Retinal pigment epithelial cell (primary cell): ENCODE results near the gene C12orf57.

Experiments used
- DNase-seq: peaks from one replicate; pipeline ENCODE4 v3.0.0-alpha.2; 2010; ENCODE audit warnings: low read depth
- H3K4me3 ChIP-seq: 2 replicates; pipeline ENCODE4 v1.5.1; 2011; ENCODE audit warnings: mild to moderate bottlenecking, low read length, control low read depth, moderate library complexity
- TF ChIP-seq, protein P1 (sequence below): conservative IDR thresholded peaks from 2 replicates; pipeline ENCODE4 v1.5.1; 2011; ENCODE audit warnings: low read depth, low read length, control low read depth, inconsistent platforms

The C12orf57 gene

DNA sequence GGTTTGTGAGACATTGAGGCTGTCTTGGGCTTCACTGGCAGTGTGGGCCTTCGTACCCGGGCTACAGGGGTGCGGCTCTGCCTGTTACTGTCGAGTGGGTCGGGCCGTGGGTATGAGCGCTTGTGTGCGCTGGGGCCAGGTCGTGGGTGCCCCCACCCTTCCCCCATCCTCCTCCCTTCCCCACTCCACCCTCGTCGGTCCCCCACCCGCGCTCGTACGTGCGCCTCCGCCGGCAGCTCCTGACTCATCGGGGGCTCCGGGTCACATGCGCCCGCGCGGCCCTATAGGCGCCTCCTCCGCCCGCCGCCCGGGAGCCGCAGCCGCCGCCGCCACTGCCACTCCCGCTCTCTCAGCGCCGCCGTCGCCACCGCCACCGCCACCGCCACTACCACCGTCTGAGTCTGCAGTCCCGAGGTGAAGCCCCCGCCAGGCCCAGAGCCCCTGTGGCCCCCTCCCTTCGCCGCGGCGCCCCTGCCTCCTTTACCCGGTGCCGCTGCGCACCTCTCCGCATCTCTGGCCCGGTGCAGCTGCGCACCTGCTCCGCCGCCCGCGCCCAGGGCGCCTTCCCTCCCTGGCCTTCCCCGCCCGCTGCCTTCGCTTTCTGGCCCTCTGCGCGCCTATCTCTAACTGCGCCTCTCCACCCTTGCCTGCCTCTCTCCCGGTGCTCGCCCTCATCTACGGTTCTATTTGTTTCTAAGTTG is 29.4 kb upstream of the C12orf57 start, which contains the start of gene ENO2:
ENO2 (plus strand) TSS at position 335 of the 701 bp plus-strand sequence. CDS start 1,253 bp downstream, outside the sequence.
- TF ChIP-seq, protein P1, sequence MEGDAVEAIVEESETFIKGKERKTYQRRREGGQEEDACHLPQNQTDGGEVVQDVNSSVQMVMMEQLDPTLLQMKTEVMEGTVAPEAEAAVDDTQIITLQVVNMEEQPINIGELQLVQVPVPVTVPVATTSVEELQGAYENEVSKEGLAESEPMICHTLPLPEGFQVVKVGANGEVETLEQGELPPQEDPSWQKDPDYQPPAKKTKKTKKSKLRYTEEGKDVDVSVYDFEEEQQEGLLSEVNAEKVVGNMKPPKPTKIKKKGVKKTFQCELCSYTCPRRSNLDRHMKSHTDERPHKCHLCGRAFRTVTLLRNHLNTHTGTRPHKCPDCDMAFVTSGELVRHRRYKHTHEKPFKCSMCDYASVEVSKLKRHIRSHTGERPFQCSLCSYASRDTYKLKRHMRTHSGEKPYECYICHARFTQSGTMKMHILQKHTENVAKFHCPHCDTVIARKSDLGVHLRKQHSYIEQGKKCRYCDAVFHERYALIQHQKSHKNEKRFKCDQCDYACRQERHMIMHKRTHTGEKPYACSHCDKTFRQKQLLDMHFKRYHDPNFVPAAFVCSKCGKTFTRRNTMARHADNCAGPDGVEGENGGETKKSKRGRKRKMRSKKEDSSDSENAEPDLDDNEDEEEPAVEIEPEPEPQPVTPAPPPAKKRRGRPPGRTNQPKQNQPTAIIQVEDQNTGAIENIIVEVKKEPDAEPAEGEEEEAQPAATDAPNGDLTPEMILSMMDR: no peak
- DNase-seq: no peak

DNA sequence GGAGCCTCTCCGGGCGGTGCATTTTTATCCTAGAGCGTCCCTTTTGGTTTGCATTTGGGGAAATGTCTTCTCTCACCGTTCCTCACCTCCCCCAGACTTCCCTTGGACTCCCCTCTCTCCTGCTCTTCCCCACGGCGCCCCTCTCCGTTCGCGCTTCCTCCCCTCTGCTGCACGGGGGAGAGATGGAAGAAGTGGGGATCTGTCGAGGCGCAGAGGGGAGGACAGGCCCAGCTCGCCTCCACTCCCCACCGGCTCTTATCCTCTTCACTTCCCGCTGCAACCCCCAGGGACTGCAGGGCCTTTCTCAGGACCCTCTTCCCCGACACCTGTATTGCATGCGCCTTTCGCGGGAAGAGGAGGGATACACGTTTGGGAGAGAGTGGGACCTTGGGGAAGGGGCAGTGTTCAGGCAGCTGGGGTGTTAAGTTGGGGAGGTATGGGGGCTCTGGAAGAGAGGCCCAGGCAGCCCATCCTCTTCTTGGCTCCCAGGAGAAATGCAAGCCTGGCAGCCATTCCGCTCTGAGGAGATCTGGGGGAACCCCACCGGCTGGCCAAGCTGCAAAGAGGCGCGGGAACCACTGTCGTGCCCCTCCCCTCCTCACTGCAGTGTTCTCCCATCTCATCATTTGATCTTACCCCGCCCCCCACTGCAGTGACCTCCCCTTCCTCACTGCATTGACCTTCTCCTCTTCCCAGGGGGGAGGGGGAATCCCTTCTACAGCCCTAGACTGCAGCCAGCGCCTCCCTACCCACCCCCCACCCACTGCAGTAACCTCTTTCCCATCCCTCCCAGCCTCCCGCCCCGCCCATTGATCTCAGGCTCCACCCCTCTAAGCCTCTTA is 28.7 kb upstream of the C12orf57 start:
- DNase-seq: no peak
- peak overlapping the region; percentile 82 for H3K4me3 ChIP-seq
- TF ChIP-seq, protein P1: no peak

More for the DNA sequence above, 29.4 kb upstream of the C12orf57 start, which contains the start of gene ENO2:
- H3K4me3 ChIP-seq: peak within 1 kb of the TSS; percentile 82

DNA sequence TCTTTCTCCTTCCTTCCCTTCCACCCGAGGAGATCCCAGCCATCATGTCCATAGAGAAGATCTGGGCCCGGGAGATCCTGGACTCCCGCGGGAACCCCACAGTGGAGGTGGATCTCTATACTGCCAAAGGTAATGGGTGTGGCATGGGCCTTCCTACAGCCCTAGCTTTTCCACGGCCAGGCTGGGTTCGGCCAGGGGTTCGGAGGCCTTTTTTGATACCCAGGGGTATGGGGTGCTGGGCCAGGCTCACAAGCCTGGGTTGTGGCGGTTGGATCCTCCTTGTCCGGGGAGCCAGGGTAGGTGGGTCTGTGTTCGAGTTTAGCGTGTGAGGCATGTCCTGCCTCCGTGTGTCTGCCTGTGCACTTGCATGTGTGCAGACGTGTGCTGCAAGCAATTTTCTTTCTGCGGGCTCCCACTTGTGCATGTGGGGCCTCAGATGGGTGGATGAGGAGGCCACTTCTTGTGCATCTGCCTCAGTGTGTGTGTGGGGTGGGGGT is 28.0 kb upstream of the C12orf57 start:
- H3K4me3 ChIP-seq: peak overlapping the region; percentile 82
- TF ChIP-seq, protein P1: no peak
- no peak for DNase-seq

DNA sequence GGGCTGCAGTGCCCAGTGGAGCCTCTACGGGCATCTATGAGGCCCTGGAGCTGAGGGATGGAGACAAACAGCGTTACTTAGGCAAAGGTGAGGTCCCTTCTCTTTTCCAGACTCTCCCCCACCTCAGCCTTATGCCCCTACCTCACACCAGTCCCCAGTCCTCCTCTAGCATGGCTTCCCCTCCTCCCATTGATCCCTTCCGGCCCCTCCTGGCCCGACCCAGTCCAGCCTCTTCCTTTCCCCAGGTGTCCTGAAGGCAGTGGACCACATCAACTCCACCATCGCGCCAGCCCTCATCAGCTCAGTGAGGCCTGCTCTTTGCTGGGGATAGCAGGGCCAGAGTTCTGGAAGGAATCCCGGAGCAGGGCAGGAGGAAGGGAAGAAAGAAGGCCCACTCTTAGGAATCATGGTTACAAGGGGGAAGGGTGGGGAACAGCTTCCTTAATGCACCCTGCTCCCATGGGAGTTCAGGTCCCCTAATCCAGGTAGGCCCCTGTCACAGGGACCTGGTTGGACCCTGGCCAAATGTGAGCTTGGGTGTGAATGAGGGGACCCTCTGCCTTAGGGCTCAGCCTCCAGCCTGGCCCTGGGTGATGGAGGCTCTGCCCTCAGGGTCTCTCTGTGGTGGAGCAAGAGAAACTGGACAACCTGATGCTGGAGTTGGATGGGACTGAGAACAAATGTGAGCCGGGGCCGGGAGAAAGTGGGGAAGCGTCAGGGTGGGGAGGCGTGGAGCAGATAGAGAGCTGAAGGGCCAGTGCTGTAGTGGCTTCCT is 27.2 kb upstream of the C12orf57 start:
- TF ChIP-seq, protein P1: no peak
- DNase-seq: no peak
- peak overlapping the region; percentile 82 for H3K4me3 ChIP-seq

DNA sequence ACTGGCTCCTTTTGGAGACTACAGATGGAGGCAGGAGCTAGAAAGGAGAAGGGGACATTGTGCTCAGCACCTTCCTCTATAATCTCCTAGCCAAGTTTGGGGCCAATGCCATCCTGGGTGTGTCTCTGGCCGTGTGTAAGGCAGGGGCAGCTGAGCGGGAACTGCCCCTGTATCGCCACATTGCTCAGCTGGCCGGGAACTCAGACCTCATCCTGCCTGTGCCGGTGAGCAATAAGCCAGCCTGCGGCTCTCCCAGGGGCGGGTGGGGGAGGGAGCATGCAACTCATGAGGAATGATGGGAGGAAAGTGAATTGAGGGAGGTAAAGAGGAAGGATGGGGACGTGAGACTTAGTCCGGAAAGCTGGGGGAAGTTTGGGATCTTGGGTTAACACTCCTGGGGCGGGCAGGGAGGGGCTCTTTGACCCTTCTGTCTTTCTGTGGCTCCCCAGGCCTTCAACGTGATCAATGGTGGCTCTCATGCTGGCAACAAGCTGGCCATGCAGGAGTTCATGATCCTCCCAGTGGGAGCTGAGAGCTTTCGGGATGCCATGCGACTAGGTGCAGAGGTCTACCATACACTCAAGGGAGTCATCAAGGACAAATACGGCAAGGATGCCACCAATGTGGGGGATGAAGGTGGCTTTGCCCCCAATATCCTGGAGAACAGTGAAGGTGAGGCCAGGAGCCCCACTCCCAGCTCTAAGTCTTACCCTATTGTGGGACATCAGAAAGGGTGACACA is 26.2 kb upstream of the C12orf57 start:
- no peak for DNase-seq
- no peak overlapping the region for H3K4me3 ChIP-seq
- TF ChIP-seq, protein P1: no peak

DNA sequence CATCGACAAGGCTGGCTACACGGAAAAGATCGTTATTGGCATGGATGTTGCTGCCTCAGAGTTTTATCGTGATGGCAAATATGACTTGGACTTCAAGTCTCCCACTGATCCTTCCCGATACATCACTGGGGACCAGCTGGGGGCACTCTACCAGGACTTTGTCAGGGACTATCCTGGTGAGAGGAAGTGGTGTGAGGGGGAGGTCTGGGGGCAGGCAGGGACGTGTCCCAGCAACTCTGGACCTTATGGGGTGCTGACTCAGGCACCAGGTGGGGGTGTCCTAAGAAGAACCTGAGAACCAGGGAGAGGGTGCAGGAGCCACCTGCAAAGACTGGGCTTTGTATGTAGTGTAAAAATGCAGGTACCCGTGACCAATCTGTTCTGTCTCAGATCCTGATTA is 24.2 kb upstream of the C12orf57 start:
- no peak for DNase-seq
- TF ChIP-seq, protein P1: no peak

More for the DNA sequence above, 24.2 kb upstream of the C12orf57 start:
- H3K4me3 ChIP-seq: no peak overlapping the region
